NK-92 (cell line): ENCODE measurements around the gene DLL1.
"Not testable (repeated sequence)": the region's sequence is repeated elsewhere in the genome, so short reads cannot be mapped to it uniquely, and the experiment has no call there.

ENCODE experiments used
- DNase-seq: peaks from one replicate; lab custom pipeline; 2025; ENCODE audit not compliant: unreplicated experiment; lab: John Stamatoyannopoulos, UW

DLL1 gene

DNA sequence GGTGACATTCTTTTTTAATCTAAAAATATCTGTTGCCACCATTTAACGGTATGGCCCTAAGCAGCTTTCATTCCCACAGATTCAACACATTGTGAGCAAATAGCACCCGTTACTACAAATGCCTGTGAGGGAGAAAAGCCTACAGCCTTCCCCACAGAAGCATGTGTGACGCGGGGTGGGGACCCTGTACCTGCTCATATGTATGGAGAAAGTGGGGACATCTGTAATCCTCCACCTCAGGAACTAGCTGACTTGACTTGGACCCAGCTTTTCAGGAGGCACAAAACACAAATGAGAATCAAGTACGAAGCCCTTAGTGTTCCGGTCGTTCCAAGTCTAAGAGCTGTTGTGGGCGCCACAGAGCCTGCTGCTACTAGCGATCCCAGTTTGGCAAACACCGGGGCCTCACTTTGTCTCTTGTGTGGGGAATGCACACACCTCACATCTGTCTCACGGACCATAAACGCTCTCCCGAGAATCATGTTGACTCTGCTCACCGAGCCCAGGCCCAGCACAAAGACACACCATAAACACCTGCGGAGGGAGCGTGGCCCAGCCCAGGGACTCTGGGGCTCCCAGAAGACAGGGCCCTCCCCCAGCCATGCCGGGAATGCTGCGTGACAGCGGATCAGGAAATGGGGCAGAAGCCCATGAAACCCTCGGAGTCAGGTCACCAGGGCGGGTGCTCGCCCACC lies 21.6 kb downstream of the DLL1 start:
- DNase-seq: no peak

DNA sequence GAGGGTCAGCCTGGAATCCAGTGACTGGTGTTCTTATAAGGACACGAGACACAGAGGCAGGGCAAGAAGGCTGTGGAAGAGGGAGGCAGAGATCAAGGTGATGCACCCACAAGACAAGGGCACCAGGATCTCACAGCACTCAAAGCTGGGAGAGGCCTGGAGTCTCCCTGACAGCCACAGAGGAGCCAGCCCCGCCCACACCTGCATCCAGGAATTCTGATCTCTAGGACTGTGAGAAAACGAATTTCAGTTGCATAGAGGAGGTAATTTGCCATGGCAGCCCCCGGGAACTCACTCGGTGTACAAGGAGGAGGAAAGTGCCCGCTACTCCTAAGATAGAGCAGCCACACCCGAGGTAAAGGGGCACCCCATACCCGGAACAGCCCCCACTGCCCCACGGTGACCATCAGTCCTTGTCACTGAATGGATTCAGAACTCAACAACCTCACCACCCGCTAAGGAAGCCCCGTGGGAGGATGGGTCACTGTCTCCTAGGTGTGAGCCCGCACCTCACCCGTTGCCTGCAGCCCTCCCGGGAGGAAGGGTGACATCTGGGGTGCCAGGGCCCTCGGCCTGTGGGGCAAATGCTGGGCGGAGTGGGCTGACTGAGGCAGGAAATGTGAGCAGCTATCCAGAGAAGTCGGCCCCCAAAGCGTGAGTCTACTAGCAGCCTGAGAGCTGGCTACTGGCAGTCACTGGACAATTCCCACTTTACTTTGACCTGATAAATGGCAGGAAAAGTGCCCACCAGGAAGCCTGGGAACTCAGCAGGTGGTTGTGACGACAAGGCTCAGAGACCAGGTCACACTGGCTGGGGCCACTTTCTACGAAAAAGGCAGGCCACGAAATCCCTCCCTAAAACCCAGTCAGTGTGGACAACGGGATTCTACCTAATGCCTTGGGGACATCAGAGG lies 22.4 kb downstream of the DLL1 start:
- no peak for DNase-seq

DNA sequence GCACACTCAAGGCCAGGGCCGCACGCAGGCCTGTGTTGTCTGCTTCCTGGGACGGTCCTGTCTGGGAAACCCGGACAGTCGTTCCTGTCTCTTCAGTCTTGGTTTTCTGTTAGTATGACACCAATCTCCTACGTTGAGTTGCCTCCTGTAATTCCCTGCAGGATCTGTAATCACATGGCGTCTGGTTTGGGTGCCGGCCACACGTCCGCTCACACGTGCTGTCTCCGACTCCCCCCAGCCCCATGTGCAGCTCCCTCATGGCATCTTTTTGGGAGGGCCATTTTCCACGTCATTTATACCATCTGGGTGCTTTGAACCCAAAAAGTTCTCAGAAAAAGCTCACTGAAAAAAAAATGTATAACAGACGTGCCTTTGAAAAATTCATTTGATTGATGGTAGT lies 23.2 kb downstream of the DLL1 start:
- DNase-seq: no peak

DNA sequence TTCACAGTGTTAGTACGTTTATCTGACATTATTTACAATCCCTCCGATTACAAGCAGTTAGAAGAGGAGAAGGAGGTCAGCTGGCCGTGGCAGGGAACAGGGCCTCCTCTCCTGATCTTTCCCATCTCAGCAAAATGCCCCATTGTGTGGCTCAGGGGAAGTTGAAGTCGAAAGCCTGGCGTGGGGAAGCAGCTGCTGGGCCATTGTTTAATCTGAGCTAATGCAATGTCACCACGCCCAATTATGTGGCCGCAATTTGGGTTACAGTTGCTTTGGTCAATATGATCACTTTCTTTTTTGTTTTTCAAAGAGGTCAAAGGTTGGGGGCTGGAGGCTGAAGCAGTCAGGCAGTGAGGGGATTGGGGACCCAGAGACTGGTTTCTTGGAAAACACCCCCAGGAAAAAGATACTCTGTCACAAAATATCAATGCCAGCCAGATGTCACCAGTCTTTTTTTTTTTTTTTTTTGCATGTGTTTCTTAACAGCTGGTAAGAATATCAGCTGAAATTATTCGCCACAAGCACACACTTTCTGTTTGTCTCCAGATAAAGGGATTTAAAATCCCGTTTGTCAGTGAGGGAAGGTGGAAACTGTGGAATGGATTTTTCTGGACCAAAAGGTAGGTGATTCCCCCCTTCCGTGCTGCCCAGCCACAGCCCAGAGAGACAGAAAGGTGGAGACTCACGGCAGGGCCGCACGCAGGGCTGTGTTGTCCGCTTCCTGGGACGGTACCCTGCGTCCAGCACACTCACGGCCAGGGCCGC lies 24.6 kb downstream of the DLL1 start:
- DNase-seq: no peak

DNA sequence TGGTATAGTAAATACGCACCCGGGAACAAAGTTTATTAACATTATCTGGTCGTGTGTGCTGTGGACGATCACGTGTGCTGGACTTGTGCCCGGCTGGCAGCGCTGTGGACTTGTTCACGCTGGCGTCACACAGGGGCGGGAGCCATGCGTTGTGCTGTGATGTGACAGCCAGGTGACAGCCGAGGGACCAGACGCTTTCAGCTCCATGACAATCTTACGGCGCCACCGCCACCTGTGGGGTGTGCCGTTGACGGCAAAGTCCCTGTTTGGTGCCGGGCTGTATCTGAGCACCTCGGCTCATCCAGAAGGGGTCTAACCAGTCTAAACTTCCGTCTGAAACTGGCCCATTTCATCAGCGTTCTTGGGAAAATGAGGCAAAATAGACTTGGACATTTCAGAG lies 25.2 kb downstream of the DLL1 start:
- no peak for DNase-seq

DNA sequence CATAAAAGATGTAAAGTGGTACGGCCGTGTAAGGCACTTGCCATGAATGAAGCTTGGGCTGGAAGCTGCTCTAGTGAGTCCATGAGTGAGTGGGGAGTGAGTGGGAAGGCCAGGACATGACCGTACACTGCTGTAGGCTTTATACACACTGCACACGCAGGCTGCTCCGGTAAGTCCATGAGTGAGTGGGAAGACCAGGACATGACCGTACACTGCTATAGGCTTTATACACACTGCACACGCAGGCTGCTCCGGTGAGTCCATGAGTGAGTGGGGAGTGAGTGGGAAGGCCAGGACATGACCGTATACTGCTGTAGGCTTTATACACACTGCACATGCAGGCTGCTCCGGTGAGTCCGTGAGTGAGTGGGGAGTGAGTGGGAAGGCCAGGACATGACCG lies 26.2 kb downstream of the DLL1 start:
- not testable (repeated sequence) for DNase-seq

DNA sequence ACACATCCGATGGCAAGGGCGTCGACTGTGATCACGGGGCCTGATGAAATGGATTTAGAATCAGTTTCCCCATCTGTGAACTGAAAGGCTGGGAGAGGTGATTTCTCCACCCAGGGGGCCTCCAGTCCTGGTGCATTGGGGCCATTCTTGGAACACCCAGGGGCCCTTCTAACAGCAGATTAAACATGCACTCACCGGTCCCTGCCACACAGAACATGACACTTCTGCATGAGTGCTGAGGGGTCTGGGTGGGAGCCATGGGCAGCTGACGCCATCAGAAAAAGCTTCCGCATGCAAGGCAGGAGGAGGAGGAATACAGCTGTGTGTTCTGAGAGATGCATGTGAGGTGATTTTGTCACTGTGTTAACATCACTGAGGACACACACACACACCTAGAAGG lies 26.8 kb downstream of the DLL1 start:
- no peak for DNase-seq

DNA sequence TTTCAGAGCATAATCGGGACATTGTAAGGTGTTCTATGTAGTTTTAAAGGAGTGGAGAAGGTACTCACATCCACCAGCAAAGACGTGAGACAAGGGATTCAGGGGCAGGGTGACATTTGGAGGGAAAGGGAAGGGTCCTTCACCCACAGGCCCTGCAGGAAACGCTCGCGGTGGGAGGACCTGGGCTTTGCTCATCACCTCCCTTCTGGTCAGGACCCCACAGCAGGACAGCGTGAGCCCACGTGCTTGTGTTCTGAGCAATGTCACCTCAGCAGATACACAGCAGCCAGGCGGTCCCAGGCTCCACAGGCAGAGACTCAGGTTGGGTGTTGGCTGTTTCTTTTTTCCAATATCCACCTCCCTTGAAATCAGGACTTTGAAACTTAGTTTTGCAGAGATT lies 27.5 kb downstream of the DLL1 start:
- DNase-seq: no peak

DNA sequence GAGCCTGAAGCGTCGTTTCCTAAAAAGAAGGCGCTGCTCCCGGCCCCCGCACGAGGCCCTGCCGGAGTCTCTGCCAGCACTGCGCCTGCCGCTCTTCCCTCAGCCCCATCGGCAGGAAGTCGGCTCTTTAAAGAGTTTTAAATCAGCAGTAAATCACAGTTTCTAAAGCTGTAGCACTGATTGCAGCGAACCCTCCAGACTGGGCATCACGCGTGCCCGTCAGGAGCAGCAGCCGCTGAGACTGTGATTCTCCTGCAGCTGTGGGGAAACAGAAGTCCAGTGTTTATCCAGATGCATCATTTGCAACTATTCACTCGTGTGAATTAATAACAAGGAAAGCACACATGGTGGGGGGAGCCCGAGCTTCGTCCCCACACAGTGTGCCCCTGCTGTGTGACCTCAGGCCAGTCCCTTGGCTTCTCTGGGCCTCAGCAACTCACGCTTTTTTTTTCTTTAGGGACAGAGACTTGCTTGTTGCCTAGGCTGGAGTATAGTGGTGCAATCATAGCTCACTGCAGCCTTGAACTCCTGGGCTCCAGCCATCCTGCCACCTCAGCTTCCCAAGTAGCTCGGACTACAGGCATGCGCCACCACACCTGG lies 28.3 kb downstream of the DLL1 start:
- no peak for DNase-seq

DNA sequence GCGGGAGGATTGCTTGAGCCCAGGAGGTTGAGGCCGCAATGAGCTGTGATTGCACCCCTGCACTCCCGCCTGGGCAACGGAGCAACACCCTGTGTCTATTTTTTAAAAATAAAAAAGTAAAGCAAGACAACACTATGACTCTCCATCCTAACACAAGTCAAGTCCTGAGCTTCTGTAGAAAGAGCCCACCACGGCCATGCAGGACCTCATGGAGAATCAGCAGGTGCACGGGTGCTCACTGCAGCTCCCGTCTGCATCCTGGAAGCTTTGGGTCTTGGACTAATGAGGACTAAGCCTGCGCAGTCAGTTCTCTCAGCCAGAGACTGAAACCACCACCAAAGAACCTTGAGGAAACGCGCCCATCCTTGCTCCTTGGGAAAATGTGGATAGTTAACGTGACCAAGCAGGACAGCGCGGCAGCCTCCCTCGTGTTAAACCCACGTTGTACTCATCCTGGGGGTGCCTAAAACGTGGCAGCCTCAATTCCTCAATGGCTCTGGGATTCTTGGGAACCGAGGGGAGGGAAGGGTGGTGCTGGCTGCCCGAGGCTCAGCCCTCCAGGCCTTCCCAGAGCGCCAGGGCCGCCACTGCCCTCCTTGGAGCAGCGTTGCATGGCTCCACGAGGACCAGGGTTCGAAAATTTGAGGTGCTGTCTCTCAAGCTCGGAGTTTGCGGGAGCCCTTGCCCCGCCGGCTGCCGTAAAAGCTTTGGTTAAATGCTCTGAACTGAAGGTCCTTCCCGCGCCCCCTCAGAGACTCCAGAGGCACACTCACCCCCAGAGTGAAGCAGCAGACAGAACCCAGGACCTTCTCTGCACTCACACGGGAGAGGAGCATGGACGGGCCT lies 29.0 kb downstream of the DLL1 start:
- DNase-seq: no peak

DNA sequence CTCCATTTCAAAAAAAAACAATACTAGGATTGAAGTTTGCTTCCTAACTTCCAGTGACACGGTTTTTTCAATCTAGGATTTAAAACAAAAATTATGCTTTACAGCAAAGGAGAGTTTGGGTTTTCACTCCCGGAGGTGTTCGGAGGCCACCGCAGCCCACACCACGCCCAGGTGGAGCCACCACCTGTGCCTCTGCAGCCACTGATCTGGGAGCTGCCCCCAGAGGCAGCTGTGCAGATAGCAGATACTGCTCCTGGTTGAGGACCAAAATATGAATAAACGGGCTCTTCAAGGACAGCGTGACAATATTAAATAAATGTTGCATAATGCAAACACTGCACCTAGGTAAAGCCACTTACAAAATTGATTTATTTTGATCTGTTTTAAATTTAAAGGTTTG lies 30.2 kb downstream of the DLL1 start:
- DNase-seq: no peak

DNA sequence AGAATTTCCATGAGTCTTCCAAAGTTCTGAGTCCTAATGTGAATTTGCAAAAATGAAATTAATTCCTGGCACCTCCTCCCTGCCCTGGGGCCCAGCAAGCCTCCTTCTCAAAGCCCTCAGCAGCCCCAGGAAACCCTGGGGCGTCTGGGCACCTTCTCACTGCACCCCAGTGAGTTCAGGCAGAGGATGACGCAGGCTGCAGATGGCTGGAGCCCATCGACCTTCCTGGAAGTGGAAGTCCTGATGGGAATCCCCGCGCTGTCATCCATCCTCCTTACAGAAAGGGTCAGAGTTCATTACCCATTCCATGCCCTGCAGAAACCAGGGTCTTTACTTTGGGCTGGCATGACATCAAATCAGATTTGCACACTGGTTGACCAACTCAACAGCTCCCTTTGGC lies 31.6 kb downstream of the DLL1 start:
- DNase-seq: no peak

DNA sequence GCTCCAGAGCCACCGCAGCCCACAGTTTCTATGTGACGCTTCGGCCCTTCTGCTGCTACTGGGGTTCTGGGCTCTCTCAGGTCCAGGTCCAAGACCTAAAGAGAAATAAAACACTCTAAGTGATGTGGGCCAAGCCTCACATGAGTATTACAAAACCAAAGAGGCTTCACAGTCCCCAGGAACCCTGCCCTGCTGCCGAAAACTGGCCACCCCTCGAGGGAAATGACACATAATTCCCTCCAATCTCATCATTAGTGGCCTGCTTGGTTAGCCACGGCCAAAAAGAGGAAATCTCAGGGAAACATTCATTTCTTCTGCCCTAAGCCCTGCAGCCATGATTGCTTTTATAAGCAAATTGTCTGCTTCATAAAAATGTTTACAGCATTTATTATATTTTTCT lies 32.5 kb downstream of the DLL1 start:
- DNase-seq: no peak

DNA sequence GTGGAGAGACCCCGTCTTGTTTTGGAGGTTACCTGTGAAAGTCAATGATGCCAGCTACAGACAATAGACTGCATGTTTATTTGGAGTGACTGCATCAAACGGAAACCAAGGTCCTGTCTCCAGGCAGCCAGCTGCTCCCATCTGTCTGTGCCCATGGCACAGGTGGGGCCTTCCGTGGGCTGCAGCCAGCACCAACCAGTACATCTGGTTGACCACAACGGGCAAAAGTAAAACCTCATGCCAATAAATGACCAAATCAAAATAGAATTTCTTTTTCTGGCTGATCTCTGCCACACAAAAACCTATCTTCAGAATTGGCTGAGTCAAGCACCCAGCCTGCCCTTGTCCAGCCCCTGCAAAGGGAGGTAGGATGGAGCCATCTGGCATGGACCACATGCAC lies 33.5 kb downstream of the DLL1 start:
- no peak for DNase-seq

DNA sequence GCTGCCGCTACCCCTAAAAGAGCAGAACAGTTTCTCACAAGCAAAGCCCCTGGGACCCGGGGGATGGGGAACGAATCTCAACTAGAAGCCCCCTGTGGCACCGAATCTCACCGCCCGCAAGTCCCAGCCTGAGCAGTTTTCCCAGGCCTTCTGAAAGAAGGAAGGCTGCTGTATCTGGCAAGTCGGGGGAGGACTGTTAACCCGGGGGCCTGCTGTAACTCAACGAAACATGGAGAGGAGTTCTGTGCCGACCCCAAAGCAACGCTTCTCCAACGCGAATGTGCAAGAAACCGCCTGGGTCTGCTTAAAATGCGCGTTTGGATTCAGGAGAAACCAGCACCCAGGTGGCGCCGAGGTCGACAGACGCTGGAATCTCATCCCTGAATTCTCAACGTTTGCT lies 34.2 kb downstream of the DLL1 start:
- no peak for DNase-seq

DNA sequence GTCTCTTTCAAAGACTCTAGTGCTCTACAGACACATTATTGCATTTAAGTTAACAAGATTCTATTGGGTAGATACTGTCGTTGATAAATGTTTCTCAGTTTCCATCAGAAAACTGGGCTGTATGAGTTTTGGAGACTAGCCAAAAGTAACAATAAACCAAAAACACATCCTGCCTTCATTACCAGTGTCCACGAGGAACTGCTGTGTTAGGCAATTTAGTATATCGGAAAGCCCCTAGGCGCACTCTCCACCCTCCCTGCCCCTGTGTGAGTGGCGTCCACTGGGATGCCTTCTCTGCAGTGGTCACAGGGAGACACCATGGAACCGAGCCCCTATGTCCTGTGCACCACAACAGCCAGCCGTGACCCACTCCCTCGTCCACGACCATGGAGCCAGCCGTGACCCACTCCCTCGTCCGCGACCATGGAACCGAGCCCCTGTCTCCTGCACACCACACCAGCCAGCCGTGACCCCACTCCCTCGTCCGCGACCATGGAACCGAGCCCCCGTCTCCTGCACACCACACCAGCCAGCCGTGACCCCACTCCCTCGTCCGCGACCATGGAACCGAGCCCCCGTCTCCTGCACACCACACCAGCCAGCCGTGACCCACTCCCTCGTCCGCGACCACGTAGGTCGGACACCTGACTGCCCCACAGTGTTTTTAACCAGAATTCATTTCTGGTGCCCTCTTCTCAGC lies 35.3 kb downstream of the DLL1 start:
- DNase-seq: no peak

DNA sequence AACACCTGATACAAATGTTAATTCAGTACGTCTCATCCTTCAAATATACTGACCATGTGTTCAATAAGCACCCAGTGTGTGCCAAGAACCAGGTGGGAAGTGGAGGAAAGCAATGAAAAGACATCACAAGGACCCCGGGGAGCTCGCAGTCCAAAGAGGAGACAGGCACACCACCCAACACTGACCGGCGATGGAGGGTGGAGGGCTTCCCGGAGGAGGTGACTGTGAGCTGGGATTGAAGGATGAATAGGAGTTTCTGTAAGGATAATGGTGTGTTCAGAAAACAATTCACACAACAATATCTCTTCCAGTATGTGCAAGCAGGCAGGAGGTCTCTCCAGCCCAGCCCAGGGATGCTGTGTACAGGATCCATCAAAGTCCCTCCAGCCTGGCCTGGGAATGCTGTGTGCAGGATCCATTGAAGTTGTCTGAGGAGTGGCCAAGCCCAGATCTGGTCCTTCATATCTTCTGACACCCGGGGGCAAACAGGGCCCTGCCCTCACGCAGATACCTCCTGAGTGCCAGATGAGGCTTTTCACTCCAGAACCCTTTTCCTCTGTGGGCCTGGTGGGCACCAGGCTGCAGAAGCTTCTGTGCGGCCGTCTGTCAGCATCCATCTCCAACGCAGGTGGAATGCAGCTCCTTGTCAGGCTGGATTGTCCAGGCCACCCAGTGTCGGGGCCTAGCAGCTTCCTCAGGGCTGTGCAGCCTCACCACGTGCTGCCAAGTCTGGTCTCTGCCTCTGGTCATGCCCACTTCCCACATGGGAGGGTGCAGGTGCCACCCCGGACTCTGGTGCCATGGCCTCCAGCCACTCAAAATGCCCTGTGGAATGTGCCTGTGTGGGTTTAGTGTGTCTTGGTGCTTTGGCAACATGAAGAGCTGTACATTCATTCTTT lies 36.3 kb downstream of the DLL1 start:
- DNase-seq: no peak

DNA sequence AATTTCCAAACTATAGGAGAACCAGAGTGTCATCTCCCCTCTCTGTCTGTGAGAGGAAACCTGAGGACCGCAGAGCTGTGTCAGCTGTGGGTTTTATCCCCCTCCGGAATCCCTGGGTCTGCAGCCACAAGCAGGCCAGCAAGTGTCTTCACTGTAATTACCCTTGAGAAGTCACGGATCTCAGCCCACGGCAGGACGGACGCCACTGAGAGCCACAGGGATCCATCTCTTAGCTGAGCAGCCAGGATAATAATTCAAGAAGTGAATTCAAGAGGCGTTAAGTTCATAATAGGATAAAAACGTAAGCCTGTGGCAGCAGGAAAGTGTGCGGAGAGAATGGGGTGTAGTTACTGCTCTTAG lies 37.0 kb downstream of the DLL1 start:
- DNase-seq: no peak
